ENCODE results near the gene MYO1H. TPM values are rescaled to one million over a fixed set of nuclear protein-coding genes. Genes with fewer than 3 reads are reported as not detected.

The MYO1H gene
- polyA plus RNA-seq, 1 experiment: not detected

GRCh38 chr12:109463756-109464155 is 116.1 kb downstream of the MYO1H start:
- ChIA-PET POLR2A (interaction anchor here (1.9 kb wide), 1 partner anchor 12 kb away, joined by 11 read pairs; no protein-coding TSS in a partner anchor), CTCF (interaction anchor here (1.0 to 2.3 kb wide), 5 partner anchors 9 to 36 kb away, joined by 4 to 6 read pairs (median 4); no protein-coding TSS in a partner anchor)
- Histone ChIP-seq H3K27me3 (ENCODE audit: control insufficient read depth, insufficient read depth, low read length) (no peaks in the 10 kb centered on the region), H3K36me3 (ENCODE audit: control insufficient read depth, insufficient read depth, low read length) (peaks cover 23% of the 10 kb centered on the region), H3K4me3 (ENCODE audit: low read depth, low read length) (no peak overlapping the region)
- TF ChIP-seq CTCF (IDR thresholded peaks at IDR 0.05; ENCODE audit: insufficient read depth, low read depth, low read length): no peak
- DNase-seq (ENCODE audit: low read depth): no peak

GRCh38 chr12:109464642-109465351 is 117.1 kb downstream of the MYO1H start:
- Histone ChIP-seq H3K27me3 (ENCODE audit: control insufficient read depth, insufficient read depth, low read length) (no peaks in the 10 kb centered on the region), H3K36me3 (ENCODE audit: control insufficient read depth, insufficient read depth, low read length) (peaks cover 29% of the 10 kb centered on the region), H3K4me3 (ENCODE audit: low read depth, low read length) (no peak overlapping the region)
- no peak for TF ChIP-seq CTCF (IDR thresholded peaks at IDR 0.05; ENCODE audit: insufficient read depth, low read depth, low read length)
- POLR2A ChIA-PET: no interaction called here
- DNase-seq (ENCODE audit: low read depth): no peak
- CTCF ChIA-PET: interaction anchor here (1.4 kb wide), 1 partner anchor 8 kb away, joined by 5 read pairs; no protein-coding TSS in a partner anchor

- Histone ChIP-seq H3K27me3 (ENCODE audit: control insufficient read depth, insufficient read depth, low read length) (no peaks in the 10 kb centered on the region), H3K36me3 (ENCODE audit: control insufficient read depth, insufficient read depth, low read length) (peaks cover 31% of the 10 kb centered on the region), H3K4me3 (ENCODE audit: low read depth, low read length) (no peak overlapping the region)
- CTCF ChIA-PET: interaction anchor here (1.2 kb wide), 1 partner anchor 33 kb away, joined by 5 read pairs; no protein-coding TSS in a partner anchor
- POLR2A ChIA-PET: no interaction called here
- no peak for TF ChIP-seq CTCF (IDR thresholded peaks at IDR 0.05; ENCODE audit: insufficient read depth, low read depth, low read length)
- DNase-seq (ENCODE audit: low read depth): no peak
Observed at GRCh38 chr12:109466305-109466704, 118.6 kb downstream of the MYO1H start.

- ChIA-PET POLR2A (interaction anchor here (0.9 kb wide), 1 partner anchor 10 kb away, joined by 3 read pairs; the partner anchor contains the start of gene KCTD10), CTCF (interaction anchor here (1.2 kb wide), 1 partner anchor 34 kb away, joined by 5 read pairs; no protein-coding TSS in a partner anchor)
- Histone ChIP-seq H3K4me3 (ENCODE audit: low read depth, low read length) (no peak overlapping the region), H3K36me3 (ENCODE audit: control insufficient read depth, insufficient read depth, low read length) (peaks cover 30% of the 10 kb centered on the region), H3K27me3 (ENCODE audit: control insufficient read depth, insufficient read depth, low read length) (no peaks in the 10 kb centered on the region)
- no peak for DNase-seq (ENCODE audit: low read depth)
- TF ChIP-seq CTCF (IDR thresholded peaks at IDR 0.05; ENCODE audit: insufficient read depth, low read depth, low read length): no peak
Observed at GRCh38 chr12:109466821-109467220, 119.1 kb downstream of the MYO1H start.

- peaks cover 34% of the 10 kb centered on the region for H3K36me3 ChIP-seq (ENCODE audit: control insufficient read depth, insufficient read depth, low read length)
- H3K27me3 ChIP-seq (ENCODE audit: control insufficient read depth, insufficient read depth, low read length): no peaks in the 10 kb centered on the region
- ChIA-PET POLR2A (no interaction called here), CTCF (no interaction called here)
- DNase-seq (ENCODE audit: low read depth): no peak
- TF ChIP-seq CTCF (IDR thresholded peaks at IDR 0.05; ENCODE audit: insufficient read depth, low read depth, low read length): 0 out of 2 replicates have a peak, but pooled peaks have one; percentile 4
- no peak overlapping the region for H3K4me3 ChIP-seq (ENCODE audit: low read depth, low read length)
Observed at GRCh38 chr12:109467978-109468676, 120.4 kb downstream of the MYO1H start.
